GM18508 (cell line): Measurements from ENCODE around the gene CDH13.

Source experiments
- ATAC-seq: cut with Tn5 transposase; IDR thresholded peaks from one replicate; pipeline ENCODE4 v1.9.1; 2021; ENCODE audit warnings: moderate number of reproducible peaks; ENCODE audit not compliant: insufficient read depth, unreplicated experiment

The CDH13 gene

GRCh38 chr16:83258366-83258928 lies 631.7 kb downstream of the CDH13 start:
- no peak for ATAC-seq

- no peak for ATAC-seq
These were observed 640.2 kb downstream of the CDH13 start for GRCh38 chr16:83266848-83267553.

GRCh38 chr16:83268169-83268568 lies 641.4 kb downstream of the CDH13 start:
- ATAC-seq, result no peak

- ATAC-seq, result no peak
These were observed 642.3 kb downstream of the CDH13 start for GRCh38 chr16:83269048-83269447.

- ATAC-seq, result no peak
These were observed 642.8 kb downstream of the CDH13 start for GRCh38 chr16:83269541-83269940.

- ATAC-seq, result no peak
These were observed 643.3 kb downstream of the CDH13 start for GRCh38 chr16:83270061-83270460.

GRCh38 chr16:83270640-83271039 lies 643.9 kb downstream of the CDH13 start:
- ATAC-seq, result no peak

- no peak for ATAC-seq
These were observed 644.4 kb downstream of the CDH13 start for GRCh38 chr16:83271123-83271522.

GRCh38 chr16:83271970-83272575 lies 645.3 kb downstream of the CDH13 start:
- no peak for ATAC-seq

- no peak for ATAC-seq
These were observed 646.1 kb downstream of the CDH13 start for GRCh38 chr16:83272843-83273242.

- ATAC-seq, result no peak
These were observed 646.9 kb downstream of the CDH13 start for GRCh38 chr16:83273504-83274173.

GRCh38 chr16:83279251-83279650 lies 652.5 kb downstream of the CDH13 start:
- ATAC-seq, result no peak

GRCh38 chr16:83285921-83286320 lies 659.2 kb downstream of the CDH13 start:
- ATAC-seq, result no peak

GRCh38 chr16:83296505-83296904 lies 669.7 kb downstream of the CDH13 start:
- ATAC-seq, result no peak

- ATAC-seq, result no peak
These were observed 671.8 kb downstream of the CDH13 start for GRCh38 chr16:83298541-83298940.

GRCh38 chr16:83300326-83300725 lies 673.6 kb downstream of the CDH13 start:
- no peak for ATAC-seq

- no peak for ATAC-seq
These were observed 675.2 kb downstream of the CDH13 start for GRCh38 chr16:83301971-83302370.

- ATAC-seq, result no peak
These were observed 676.1 kb downstream of the CDH13 start for GRCh38 chr16:83302853-83303252.

GRCh38 chr16:83305092-83305491 lies 678.3 kb downstream of the CDH13 start:
- no peak for ATAC-seq

- ATAC-seq, result no peak
These were observed 680.3 kb downstream of the CDH13 start for GRCh38 chr16:83306961-83307593.

GRCh38 chr16:83307594-83307992 lies 680.8 kb downstream of the CDH13 start:
- ATAC-seq, result no peak
